ENCODE results near the gene MACROD2.

The MACROD2 gene

DNA sequence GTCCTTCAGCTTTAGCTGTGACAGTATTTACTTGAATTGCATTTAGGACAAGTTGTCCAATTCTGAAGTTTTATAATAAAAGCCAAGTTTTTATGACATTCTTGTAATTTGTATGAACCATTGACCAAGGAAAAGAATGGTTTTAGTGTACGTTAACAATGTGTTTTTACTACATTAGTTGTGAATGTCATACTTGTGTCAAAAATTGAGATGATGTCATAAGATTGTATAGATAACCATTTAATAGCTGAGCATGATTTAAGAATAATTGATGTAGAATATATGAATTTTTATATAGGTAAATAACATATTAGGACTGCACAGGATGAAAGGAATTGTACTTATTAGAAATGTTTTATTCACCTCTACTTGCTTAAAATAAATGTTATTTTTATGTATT is 102.9 kb downstream of the MACROD2 start:
- TF ChIP-seq TAF1 (IDR thresholded peaks at IDR 0.05; ENCODE audit: low read depth, low read length) (no peak), POLR2AphosphoS5 (IDR thresholded peaks at IDR 0.05; ENCODE audit: low read depth, low read length) (no peak), POLR2A (IDR thresholded peaks at IDR 0.05; ENCODE audit: low read depth, low read length) (no peak)
- DNase-seq (ENCODE audit: insufficient read length, low spot score), result no peak
- no peak for FAIRE-seq

DNA sequence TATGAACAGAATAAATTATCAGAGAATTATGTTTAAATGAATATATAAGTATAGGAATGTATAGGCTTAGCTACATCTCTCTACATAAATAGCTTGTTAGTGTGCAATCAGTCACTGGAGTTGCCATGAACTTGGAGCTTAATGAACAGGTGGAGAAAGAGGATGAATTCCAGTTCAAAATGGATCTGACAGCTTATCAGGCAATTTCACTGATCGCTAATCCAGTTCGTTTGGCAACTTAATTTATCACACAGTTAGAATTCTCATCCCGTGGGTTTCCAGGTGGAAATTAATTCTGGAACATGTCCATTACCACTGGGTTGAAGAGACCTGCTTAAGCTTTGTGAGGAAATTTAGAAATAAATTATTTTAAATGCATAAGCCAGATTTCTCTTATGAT is 118.1 kb downstream of the MACROD2 start:
- DNase-seq (ENCODE audit: insufficient read length, low spot score) (no peak), FAIRE-seq (no peak)
- no peak for TF ChIP-seq POLR2AphosphoS5 (IDR thresholded peaks at IDR 0.05; ENCODE audit: low read depth, low read length)
- TF ChIP-seq POLR2A (IDR thresholded peaks at IDR 0.05; ENCODE audit: low read depth, low read length), result no peak
- no peak for TF ChIP-seq PAX5 (IDR thresholded peaks at IDR 0.05; ENCODE audit: insufficient read depth, low read length, severe bottlenecking)
- TF ChIP-seq POU2F2 (IDR thresholded peaks at IDR 0.05; ENCODE audit: low read depth, low read length), result no peak
- no peak for TF ChIP-seq SPI1 (IDR thresholded peaks at IDR 0.05; ENCODE audit: low read depth, low read length)
- no peak for TF ChIP-seq TAF1 (IDR thresholded peaks at IDR 0.05; ENCODE audit: low read depth, low read length)

GRCh38 chr20:14114065-14114704 is 118.9 kb downstream of the MACROD2 start:
- TF ChIP-seq SPI1 (IDR thresholded peaks at IDR 0.05; ENCODE audit: low read depth, low read length) (no peak), POLR2AphosphoS5 (IDR thresholded peaks at IDR 0.05; ENCODE audit: low read depth, low read length) (no peak), TAF1 (IDR thresholded peaks at IDR 0.05; ENCODE audit: low read depth, low read length) (no peak), POLR2A (IDR thresholded peaks at IDR 0.05; ENCODE audit: low read depth, low read length) (no peak), POU2F2 (IDR thresholded peaks at IDR 0.05; ENCODE audit: low read depth, low read length) (no peak), PAX5 (IDR thresholded peaks at IDR 0.05; ENCODE audit: insufficient read depth, low read length, severe bottlenecking) (no peak)
- FAIRE-seq (no peak), DNase-seq (ENCODE audit: insufficient read length, low spot score) (no peak)

DNA sequence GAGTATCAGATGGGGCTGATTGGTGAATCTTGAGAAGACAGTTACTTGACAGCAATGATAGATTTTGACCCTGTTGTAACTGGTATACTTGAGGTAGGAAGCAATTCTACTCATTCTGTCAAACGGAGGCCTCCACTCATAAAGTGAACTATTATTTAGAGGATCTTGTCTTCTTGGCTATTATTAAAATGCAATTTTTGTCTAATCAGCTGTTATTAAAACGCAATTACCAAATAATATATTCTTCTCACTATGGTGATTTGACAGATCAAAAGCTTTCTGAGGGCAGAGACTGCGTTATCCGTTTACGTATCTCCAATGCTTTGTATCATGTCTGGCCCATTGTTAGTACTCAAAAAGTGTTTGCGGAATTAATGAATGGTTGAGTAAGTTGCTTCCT is 120.7 kb downstream of the MACROD2 start:
- FAIRE-seq, result no peak
- no peak for TF ChIP-seq POLR2A (IDR thresholded peaks at IDR 0.05; ENCODE audit: low read depth, low read length)
- no peak for TF ChIP-seq TAF1 (IDR thresholded peaks at IDR 0.05; ENCODE audit: low read depth, low read length)
- TF ChIP-seq POLR2AphosphoS5 (IDR thresholded peaks at IDR 0.05; ENCODE audit: low read depth, low read length), result no peak
- TF ChIP-seq PAX5 (IDR thresholded peaks at IDR 0.05; ENCODE audit: insufficient read depth, low read length, severe bottlenecking), result no peak
- no peak for TF ChIP-seq POU2F2 (IDR thresholded peaks at IDR 0.05; ENCODE audit: low read depth, low read length)
- no peak for TF ChIP-seq SPI1 (IDR thresholded peaks at IDR 0.05; ENCODE audit: low read depth, low read length)
- DNase-seq (ENCODE audit: insufficient read length, low spot score), result no peak

GRCh38 chr20:14117768-14118167 is 122.5 kb downstream of the MACROD2 start:
- no peak for TF ChIP-seq POLR2AphosphoS5 (IDR thresholded peaks at IDR 0.05; ENCODE audit: low read depth, low read length)
- TF ChIP-seq SPI1 (IDR thresholded peaks at IDR 0.05; ENCODE audit: low read depth, low read length), result no peak
- TF ChIP-seq POU2F2 (IDR thresholded peaks at IDR 0.05; ENCODE audit: low read depth, low read length), result no peak
- TF ChIP-seq POLR2A (IDR thresholded peaks at IDR 0.05; ENCODE audit: low read depth, low read length), result no peak
- no peak for TF ChIP-seq PAX5 (IDR thresholded peaks at IDR 0.05; ENCODE audit: insufficient read depth, low read length, severe bottlenecking)
- TF ChIP-seq TAF1 (IDR thresholded peaks at IDR 0.05; ENCODE audit: low read depth, low read length), result no peak
- no peak for FAIRE-seq
- DNase-seq (ENCODE audit: insufficient read length, low spot score), result no peak

GRCh38 chr20:14126856-14127255 is 131.5 kb downstream of the MACROD2 start:
- FAIRE-seq, result no peak
- no peak for TF ChIP-seq POU2F2 (IDR thresholded peaks at IDR 0.05; ENCODE audit: low read depth, low read length)
- no peak for TF ChIP-seq SPI1 (IDR thresholded peaks at IDR 0.05; ENCODE audit: low read depth, low read length)
- no peak for TF ChIP-seq PAX5 (IDR thresholded peaks at IDR 0.05; ENCODE audit: insufficient read depth, low read length, severe bottlenecking)
- TF ChIP-seq POLR2A (IDR thresholded peaks at IDR 0.05; ENCODE audit: low read depth, low read length), result no peak
- no peak for TF ChIP-seq TAF1 (IDR thresholded peaks at IDR 0.05; ENCODE audit: low read depth, low read length)
- no peak for TF ChIP-seq POLR2AphosphoS5 (IDR thresholded peaks at IDR 0.05; ENCODE audit: low read depth, low read length)

DNA sequence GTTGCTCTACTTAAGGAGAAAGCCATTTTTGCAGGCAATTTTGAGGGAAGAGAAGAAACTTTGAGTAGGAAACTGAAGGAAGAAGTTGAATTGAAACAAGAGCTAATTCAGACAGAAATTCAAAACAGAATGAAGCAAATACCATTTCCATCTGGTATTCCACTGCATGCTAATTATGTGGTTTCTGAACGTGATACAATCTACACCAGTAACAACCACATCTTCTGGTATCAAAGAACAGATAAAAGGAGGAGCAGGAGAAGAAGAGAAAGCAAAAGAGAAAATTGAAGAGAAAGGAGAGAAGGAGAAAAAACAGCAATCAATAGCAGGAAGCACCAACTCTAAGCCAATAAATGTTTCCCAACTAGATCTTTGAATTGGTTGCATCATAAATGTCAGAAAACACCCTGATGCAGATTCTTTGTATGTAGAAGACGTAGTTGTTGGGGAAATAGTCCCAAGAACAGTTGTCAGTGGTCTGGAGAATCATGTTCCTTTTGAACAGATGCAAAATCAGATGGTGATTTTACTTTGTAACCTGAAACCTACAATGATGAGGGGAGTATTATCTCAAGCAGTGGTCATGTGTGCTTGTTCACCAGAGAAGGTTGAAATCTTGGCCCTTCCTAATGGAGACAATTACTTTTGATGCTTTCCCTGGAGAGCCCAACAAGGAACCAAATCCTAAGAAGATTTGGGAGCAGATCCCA is 132.4 kb downstream of the MACROD2 start:
- DNase-seq (ENCODE audit: insufficient read length, low spot score), result no peak
- no peak for FAIRE-seq
- TF ChIP-seq SPI1 (IDR thresholded peaks at IDR 0.05; ENCODE audit: low read depth, low read length) (no peak), TAF1 (IDR thresholded peaks at IDR 0.05; ENCODE audit: low read depth, low read length) (no peak), POLR2A (IDR thresholded peaks at IDR 0.05; ENCODE audit: low read depth, low read length) (no peak), POLR2AphosphoS5 (IDR thresholded peaks at IDR 0.05; ENCODE audit: low read depth, low read length) (no peak), PAX5 (IDR thresholded peaks at IDR 0.05; ENCODE audit: insufficient read depth, low read length, severe bottlenecking) (no peak), POU2F2 (IDR thresholded peaks at IDR 0.05; ENCODE audit: low read depth, low read length) (no peak)

More at GRCh38 chr20:14126856-14127255, 131.5 kb downstream of the MACROD2 start:
- no peak for DNase-seq (ENCODE audit: insufficient read length, low spot score)

GRCh38 chr20:14134004-14134403 is 138.7 kb downstream of the MACROD2 start:
- DNase-seq (ENCODE audit: insufficient read length, low spot score), result no peak
- no peak for FAIRE-seq
- TF ChIP-seq POLR2AphosphoS5 (IDR thresholded peaks at IDR 0.05; ENCODE audit: low read depth, low read length) (no peak), POLR2A (IDR thresholded peaks at IDR 0.05; ENCODE audit: low read depth, low read length) (no peak), POU2F2 (IDR thresholded peaks at IDR 0.05; ENCODE audit: low read depth, low read length) (no peak), SPI1 (IDR thresholded peaks at IDR 0.05; ENCODE audit: low read depth, low read length) (no peak), TAF1 (IDR thresholded peaks at IDR 0.05; ENCODE audit: low read depth, low read length) (no peak), PAX5 (IDR thresholded peaks at IDR 0.05; ENCODE audit: insufficient read depth, low read length, severe bottlenecking) (no peak)

- TF ChIP-seq POLR2A (IDR thresholded peaks at IDR 0.05; ENCODE audit: low read depth, low read length) (no peak), POLR2AphosphoS5 (IDR thresholded peaks at IDR 0.05; ENCODE audit: low read depth, low read length) (no peak), TAF1 (IDR thresholded peaks at IDR 0.05; ENCODE audit: low read depth, low read length) (no peak), POU2F2 (IDR thresholded peaks at IDR 0.05; ENCODE audit: low read depth, low read length) (no peak), SPI1 (IDR thresholded peaks at IDR 0.05; ENCODE audit: low read depth, low read length) (no peak), PAX5 (IDR thresholded peaks at IDR 0.05; ENCODE audit: insufficient read depth, low read length, severe bottlenecking) (no peak)
- no peak for DNase-seq (ENCODE audit: insufficient read length, low spot score)
- FAIRE-seq, result no peak
Observed at GRCh38 chr20:14142171-14142570, 146.9 kb downstream of the MACROD2 start.
